H1 (cell line): ENCODE data around the gene APBA3. TPM values are rescaled to one million over a fixed set of nuclear protein-coding genes. Genes with fewer than 3 reads are reported as not detected.
A peak's percentile ranks its signal among the peaks of the same experiment; 100 is the strongest.

ENCODE experiments used
- CTCF ChIA-PET: fragments of 300-600 bp; sonication (Branson Sonifier 250); formaldehyde crosslinking; loops from one replicate; lab custom pipeline; 2021; ENCODE audit not compliant: partially characterized antibody; lab: Charles Lee
- POLR2A ChIA-PET: fragments of 300-600 bp; sonication (Branson Sonifier 250); formaldehyde crosslinking; loops from one replicate; lab custom pipeline; 2021; ENCODE audit warnings: inconsistent platforms; ENCODE audit not compliant: partially characterized antibody; lab: Charles Lee
- DNase-seq, 2 experiments: peaks; one replicate each; pipeline versions ENCODE4 v3.0.0 to v3.0.0-alpha.2; 2010 to 2022; ENCODE audit warnings: low spot score in 2 of 2, low read depth in 1 of 2, mixed read lengths in 1 of 2
- FAIRE-seq: peaks from 2 replicates; lab custom pipeline; 2011; peaks lifted over from hg19 to GRCh38; lab: Jason Lieb, UNC
- H2AFZ ChIP-seq: 2 replicates; pipeline ENCODE4 v1.8.1; 2012; ENCODE audit warnings: low read length, inconsistent platforms
- H2AK5ac ChIP-seq: 2 replicates; pipeline ENCODE4 v1.6.1; 2013; ENCODE audit warnings: low read depth, low read length
- H2BK120ac ChIP-seq: replicated peaks from 2 replicates; pipeline ENCODE3; 2013; ENCODE audit warnings: low read depth, low read length, inconsistent platforms
- H2BK12ac ChIP-seq: 2 replicates; pipeline ENCODE4 v1.6.1; 2013; ENCODE audit warnings: low read depth, low read length
- H2BK15ac ChIP-seq: 2 replicates; pipeline ENCODE4 v1.6.1; 2013; ENCODE audit warnings: low read length
- H2BK20ac ChIP-seq: 2 replicates; pipeline ENCODE4 v1.6.1; 2013; ENCODE audit warnings: low read length
- H2BK5ac ChIP-seq: 2 replicates; pipeline ENCODE4 v1.6.1; 2013; ENCODE audit warnings: low read depth, low read length
- H3K14ac ChIP-seq: 2 replicates; pipeline ENCODE4 v1.6.1; 2013; ENCODE audit warnings: inconsistent platforms; ENCODE audit not compliant: insufficient read length
- H3K18ac ChIP-seq: 2 replicates; pipeline ENCODE4 v1.6.1; 2013; ENCODE audit warnings: low read length; ENCODE audit errors: extremely low read depth
- H3K23ac ChIP-seq: 2 replicates; pipeline ENCODE4 v1.6.1; 2013; ENCODE audit warnings: inconsistent platforms; ENCODE audit not compliant: insufficient read length
- H3K23me2 ChIP-seq: 2 replicates; pipeline ENCODE4 v1.6.1; 2013; ENCODE audit warnings: low read depth, low read length
- H3K27ac ChIP-seq: 2 replicates; pipeline ENCODE4 v1.6.1; 2011; ENCODE audit warnings: low read depth, low read length, inconsistent platforms
- H3K27me3 ChIP-seq, 4 experiments: replicated peaks in 1 of 4; 1 replicate in 1 of 4; 2 replicates in 3 of 4; pipeline versions ENCODE4 v1.6.1 to v1.8.1; 2011 to 2013; ENCODE audit warnings: low read length in 3 of 4, mild to moderate bottlenecking in 3 of 4, inconsistent platforms in 2 of 4, mixed read lengths in 2 of 4, moderate library complexity in 1 of 4; ENCODE audit not compliant: control insufficient read depth in 3 of 4, insufficient read depth in 3 of 4; ENCODE audit errors: extremely low read depth in 1 of 4
- H3K36me3 ChIP-seq, 4 experiments: 2 replicates each; pipeline versions ENCODE4 v1.6.1 to v1.8.1; 2011 to 2013; ENCODE audit warnings: mild to moderate bottlenecking in 4 of 4, low read length in 3 of 4, moderate library complexity in 2 of 4, control low read depth in 1 of 4, inconsistent platforms in 1 of 4; ENCODE audit not compliant: insufficient read depth in 4 of 4, control insufficient read depth in 2 of 4
- H3K4ac ChIP-seq: replicated peaks from 2 replicates; pipeline ENCODE3; 2013; ENCODE audit warnings: low read length, low read depth, mixed read lengths, inconsistent platforms; ENCODE audit not compliant: insufficient read length
- H3K4me1 ChIP-seq, 4 experiments: replicated peaks in 1 of 4; 1 replicate in 1 of 4; 2 replicates in 3 of 4; pipeline versions ENCODE4 v1.6.1 to v1.8.1; 2011 to 2013; ENCODE audit warnings: low read length in 3 of 4, inconsistent platforms in 2 of 4, mixed read lengths in 1 of 4; ENCODE audit not compliant: insufficient read depth in 4 of 4, control insufficient read depth in 3 of 4
- H3K4me2 ChIP-seq, 2 experiments: 2 replicates each; pipeline versions ENCODE4 v1.6.1 to v1.8.1; 2011 to 2013; ENCODE audit warnings: low read depth in 2 of 2, low read length in 2 of 2, control low read depth in 1 of 2, inconsistent platforms in 1 of 2, mild to moderate bottlenecking in 1 of 2; ENCODE audit not compliant: insufficient read depth in 1 of 2
- H3K4me3 ChIP-seq, 4 experiments: fragments of 200-600, 300-600 bp in 1 of 4; sonication (generic), shearing (Covaris generic), sonication (Bioruptor Twin) in 1 of 4; 2 replicates each; pipeline versions ENCODE4 v1.5.1 to v1.8.1; 2011 to 2016; ENCODE audit warnings: low read length in 4 of 4, low read depth in 3 of 4, control low read depth in 2 of 4, inconsistent platforms in 2 of 4, mild to moderate bottlenecking in 2 of 4, mixed read lengths in 1 of 4, moderate library complexity in 1 of 4; ENCODE audit not compliant: insufficient read depth in 2 of 4; ENCODE audit errors: extremely low read depth in 1 of 4
- H3K56ac ChIP-seq: replicated peaks from 2 replicates; pipeline ENCODE3; 2013; ENCODE audit warnings: low read depth, mild to moderate bottlenecking, mixed read lengths, low read length, inconsistent platforms; ENCODE audit not compliant: insufficient read length
- H3K79me1 ChIP-seq: 2 replicates; pipeline ENCODE4 v1.6.1; 2013; ENCODE audit warnings: low read depth, low read length, control low read depth
- H3K79me2 ChIP-seq, 2 experiments: 2 replicates each; pipeline versions ENCODE4 v1.6.1 to v1.8.1; 2012 to 2013; ENCODE audit warnings: low read length in 2 of 2, mild to moderate bottlenecking in 2 of 2, inconsistent platforms in 1 of 2; ENCODE audit not compliant: insufficient read depth in 2 of 2, control insufficient read depth in 1 of 2
- H3K9ac ChIP-seq, 4 experiments: replicated peaks in 1 of 4; 1 replicate in 1 of 4; 2 replicates in 3 of 4; pipeline versions ENCODE4 v1.6.1 to v1.8.1; 2011 to 2013; ENCODE audit warnings: low read depth in 3 of 4, low read length in 3 of 4, control low read depth in 2 of 4, mild to moderate bottlenecking in 2 of 4, moderate library complexity in 2 of 4, inconsistent platforms in 1 of 4; ENCODE audit errors: extremely low read depth in 1 of 4
- H3K9me3 ChIP-seq, 2 experiments: 2 replicates each; pipeline versions ENCODE4 v1.6.1 to v1.8.1; 2012 to 2013; ENCODE audit warnings: mild to moderate bottlenecking in 2 of 2, moderate library complexity in 2 of 2, control low read depth in 1 of 2, inconsistent platforms in 1 of 2, low read depth in 1 of 2, low read length in 1 of 2, mixed read lengths in 1 of 2; ENCODE audit not compliant: insufficient read depth in 2 of 2
- H4K20me1 ChIP-seq, 2 experiments: replicated peaks in 1 of 2; 2 replicates each; pipeline versions ENCODE3 to v1.8.1; 2011 to 2013; ENCODE audit warnings: inconsistent platforms in 2 of 2, low read length in 2 of 2, mild to moderate bottlenecking in 1 of 2; ENCODE audit not compliant: insufficient read depth in 2 of 2, control insufficient read depth in 1 of 2
- H4K5ac ChIP-seq: 2 replicates; pipeline ENCODE4 v1.6.1; 2013; ENCODE audit warnings: low read length, low read depth, mixed read lengths, inconsistent platforms; ENCODE audit not compliant: insufficient read length
- H4K8ac ChIP-seq: 2 replicates; pipeline ENCODE4 v1.8.0; 2013; ENCODE audit warnings: mild to moderate bottlenecking, moderate library complexity, low read length, inconsistent platforms; ENCODE audit not compliant: insufficient read depth; ENCODE audit errors: extremely low read depth
- H4K91ac ChIP-seq: replicated peaks from 2 replicates; pipeline ENCODE3; 2013; ENCODE audit warnings: low read length, mixed read lengths, inconsistent platforms; ENCODE audit not compliant: insufficient read length
- BCL11A ChIP-seq, 2 experiments: IDR thresholded peaks; one replicate each; pipeline ENCODE4 v1.6.1; 2011; ENCODE audit warnings: low read depth in 2 of 2, low read length in 2 of 2, mild to moderate bottlenecking in 2 of 2
- CEBPB ChIP-seq: IDR thresholded peaks from 2 replicates; pipeline ENCODE4 v1.6.1; 2012; ENCODE audit warnings: low read depth, low read length
- EGR1 ChIP-seq: IDR thresholded peaks from 2 replicates; pipeline ENCODE4 v1.6.1; 2011; ENCODE audit warnings: low read depth, low read length, borderline replicate concordance
- NRF1 ChIP-seq: IDR thresholded peaks from 2 replicates; pipeline ENCODE4 v1.6.1; 2011; ENCODE audit warnings: mild to moderate bottlenecking, low read depth, low read length, improper control_type of control experiment
- PHF8 ChIP-seq: fragments of 200-600 bp; sonication (generic); conservative IDR thresholded peaks from 2 replicates; pipeline ENCODE4 v1.7.1; 2012; ENCODE audit warnings: low read depth, mild to moderate bottlenecking, inconsistent platforms, low read length, moderate library complexity
- SP1 ChIP-seq: IDR thresholded peaks from 2 replicates; pipeline ENCODE4 v1.6.1; 2011; ENCODE audit warnings: low read depth, low read length
- TAF7 ChIP-seq: optimal IDR thresholded peaks from 2 replicates; pipeline ENCODE3; 2011; ENCODE audit warnings: low read depth, mild to moderate bottlenecking, inconsistent platforms, low read length, moderate library complexity, borderline replicate concordance
- ZNF274 ChIP-seq: IDR thresholded peaks from 2 replicates; pipeline ENCODE4 v1.7.0; 2012; ENCODE audit warnings: low read length, borderline replicate concordance; ENCODE audit errors: extremely low read depth
- WGBS, 2 experiments: shearing (Covaris generic) in 1 of 2; methylation state at CpG; one replicate each; pipeline versions ENCODE4 v1.1.6 to v1.1.7; 2013 to 2015; ENCODE audit warnings: low lambda C conversion rate in 2 of 2, mixed read lengths in 2 of 2, inconsistent platforms in 1 of 2, low coverage in 1 of 2, missing lambda C conversion rate in 1 of 2; ENCODE audit not compliant: insufficient replicate concordance in 2 of 2, insufficient coverage in 1 of 2, insufficient read length in 1 of 2; ENCODE audit errors: extremely low coverage in 1 of 2, missing lambda C conversion rate in 1 of 2; 5-methylcytosine and 5-hydroxymethylcytosine counted together
- polyA plus RNA-seq, 7 experiments: library from polyadenylated mRNA; depleted of rRNA in 3 of 7; stranded (reverse) in 5 of 7; unstranded in 2 of 7; fragments of >200 nt in 5 of 7; fragments of 200-250 nt in 2 of 7; gene quantifications; 1 replicate in 5 of 7; 2 replicates in 1 of 7; 4 replicates in 1 of 7; pipeline versions ENCODE4 v1.2.1 to v1.2.3, GENCODE V29; 2011 to 2013; ENCODE audit warnings: missing spikeins in 2 of 7, mixed read lengths in 2 of 7
- total RNA-seq: library from RNA; stranded (reverse); fragmentation: NEBNext Ultra II Directional; extraction: Animal tissue kit (Norgen Biotek cat#: 25700); gene quantifications from 2 replicates; pipeline ENCODE4 v1.2.1, GENCODE V29; 2021
- TF ChIP-seq, protein P1 (sequence below): IDR thresholded peaks from 2 replicates; pipeline ENCODE4 v1.6.1; 2011; ENCODE audit warnings: low read length, improper control_type of control experiment
- TF ChIP-seq, protein P2 (sequence below): IDR thresholded peaks from 2 replicates; pipeline ENCODE4 v1.6.1; 2012; ENCODE audit warnings: inconsistent platforms

The APBA3 gene
- total and polyA plus RNA-seq, 2 of the 8 experiments (the other 6 are each of a cell fraction or from before 2014, with no cell fraction given) = 21.4 to 36.9 TPM

DNA sequence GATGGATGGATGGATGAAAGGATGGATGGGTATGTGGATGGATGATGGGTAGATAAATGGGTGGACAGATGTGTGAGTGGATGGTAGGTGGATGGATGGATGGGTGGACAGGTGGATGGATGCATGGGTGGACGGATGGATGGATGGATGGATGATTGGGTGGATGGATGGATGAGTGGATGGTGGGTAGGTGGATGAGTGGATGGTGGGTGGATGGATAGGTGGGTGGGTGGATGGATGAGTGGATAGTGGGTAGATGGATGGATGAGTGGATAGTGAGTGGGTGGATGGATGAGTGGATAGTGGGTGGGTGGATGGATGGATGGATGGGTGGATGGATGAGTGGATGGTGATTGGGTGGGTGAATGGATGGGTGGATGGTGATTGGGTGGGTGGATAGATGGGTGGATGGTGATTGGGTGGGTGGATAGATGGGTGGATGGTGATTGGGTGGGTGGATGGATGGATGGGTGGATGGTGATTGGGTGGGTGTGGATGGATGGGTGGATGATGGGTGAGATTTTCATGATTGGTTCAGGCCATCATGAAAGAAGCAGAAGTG lies 15.1 kb upstream of the APBA3 start:
- H3K18ac ChIP-seq = no peak overlapping the region
- FAIRE-seq = no peak
- no peak overlapping the region for H3K9ac ChIP-seq
- no peaks in the 10 kb centered on the region for H3K27me3 ChIP-seq
- no peak overlapping the region for H4K8ac ChIP-seq
- H3K9me3 ChIP-seq = peaks cover 9 to 10% of the 10 kb centered on the region in 2 experiments
- H2BK20ac ChIP-seq = no peak overlapping the region
- no peak overlapping the region for H3K27ac ChIP-seq
- no peak overlapping the region for H2BK12ac ChIP-seq
- no peak overlapping the region for H2AFZ ChIP-seq
- no peak overlapping the region for H2BK15ac ChIP-seq
- peaks cover 6% of the 10 kb centered on the region; the same call in 1 of the 2 replicates for H3K23me2 ChIP-seq
- H3K36me3 ChIP-seq = peaks cover 0 to 5% (median 0%) of the 10 kb centered on the region in 4 experiments; a peak in 1 of 8 replicates
- no peak overlapping the region for H3K4ac ChIP-seq
- H4K5ac ChIP-seq = no peak overlapping the region
- no peak overlapping the region for H3K4me3 ChIP-seq
- H4K91ac ChIP-seq = no peak overlapping the region
- 0 out of 2 replicates have a peak overlapping the region, but pooled peaks have one; percentile 39 for H2AK5ac ChIP-seq
- TF ChIP-seq EGR1 (no peak), NRF1 (no peak), BCL11A (IDR thresholded peaks at IDR 0.05; ENCODE audit: low read depth in 2 of 2, low read length in 2 of 2) (no peak), TAF7 (no peak), CEBPB (no peak), SP1 (no peak), ZNF274 (no peak), PHF8 (no peak)
- TF ChIP-seq, protein P1, sequence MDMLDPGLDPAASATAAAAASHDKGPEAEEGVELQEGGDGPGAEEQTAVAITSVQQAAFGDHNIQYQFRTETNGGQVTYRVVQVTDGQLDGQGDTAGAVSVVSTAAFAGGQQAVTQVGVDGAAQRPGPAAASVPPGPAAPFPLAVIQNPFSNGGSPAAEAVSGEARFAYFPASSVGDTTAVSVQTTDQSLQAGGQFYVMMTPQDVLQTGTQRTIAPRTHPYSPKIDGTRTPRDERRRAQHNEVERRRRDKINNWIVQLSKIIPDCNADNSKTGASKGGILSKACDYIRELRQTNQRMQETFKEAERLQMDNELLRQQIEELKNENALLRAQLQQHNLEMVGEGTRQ = no peak
- TF ChIP-seq, protein P2, sequence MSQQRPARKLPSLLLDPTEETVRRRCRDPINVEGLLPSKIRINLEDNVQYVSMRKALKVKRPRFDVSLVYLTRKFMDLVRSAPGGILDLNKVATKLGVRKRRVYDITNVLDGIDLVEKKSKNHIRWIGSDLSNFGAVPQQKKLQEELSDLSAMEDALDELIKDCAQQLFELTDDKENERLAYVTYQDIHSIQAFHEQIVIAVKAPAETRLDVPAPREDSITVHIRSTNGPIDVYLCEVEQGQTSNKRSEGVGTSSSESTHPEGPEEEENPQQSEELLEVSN = no peak
- H3K4me1 ChIP-seq = peaks cover 0 to 5% (median 0%) of the 10 kb centered on the region in 4 experiments; a peak in 1 of 7 replicates
- no peak for DNase-seq
- no peak overlapping the region for H2BK5ac ChIP-seq
- H3K79me1 ChIP-seq = no peaks in the 10 kb centered on the region
- ChIA-PET CTCF (interaction anchor here (1.6 to 1.7 kb wide), 2 partner anchors 20 to 45 kb away, joined by 5 to 7 read pairs; no protein-coding TSS in a partner anchor), POLR2A (interaction anchor here (2.3 kb wide), 1 partner anchor 13 kb away, joined by 14 read pairs; the partner anchor contains the start of gene MRPL54)
- WGBS, 2 experiments = 57% methylated on average over 1 of the region's 1 CpG; no CpG with 5 or more reads in 1 of the 2 experiments
- no peak overlapping the region for H3K4me2 ChIP-seq
- H3K79me2 ChIP-seq = no peaks in the 10 kb centered on the region
- H3K56ac ChIP-seq = peak overlapping the region; percentile 59
- peaks cover 0 to 3% of the 10 kb centered on the region in 2 experiments for H4K20me1 ChIP-seq
- no peak overlapping the region for H3K23ac ChIP-seq
- no peak overlapping the region for H2BK120ac ChIP-seq
- no peak overlapping the region for H3K14ac ChIP-seq
